Heart right ventricle (tissue), 16 donors: ENCODE results near the gene KLF1. TPM values are rescaled to one million over a fixed set of nuclear protein-coding genes. Genes with fewer than 3 reads are reported as not detected.

Experiments
- ATAC-seq, 8 donors: fragments of 200-7000 bp; cut with Tn5 transposase; one replicate each; pipeline ENCODE4 v1.9.1; 2020; ENCODE audit warnings: mild to moderate bottlenecking in 8 of 8, moderate library complexity in 8 of 8, moderate number of reproducible peaks in 1 of 8
- DNase-seq, 2 donors: peaks; one replicate each; pipeline ENCODE4 v3.0.0-alpha.2; 2020
- H3K27ac ChIP-seq, 10 donors: fragments of 200-600 bp; sonication (generic) in 2 of 10; one replicate each; pipeline versions ENCODE4 v1.5.0 to v1.8.0; 2020 to 2022; ENCODE audit warnings: mild to moderate bottlenecking in 3 of 10
- H3K27me3 ChIP-seq, 7 donors: fragments of 200-600 bp; one replicate each; pipeline ENCODE4 v1.8.0; 2021 to 2022; ENCODE audit warnings: mild to moderate bottlenecking in 2 of 7
- H3K36me3 ChIP-seq, 9 donors: fragments of 200-600 bp; sonication (generic) in 1 of 9; one replicate each; pipeline versions ENCODE4 v1.5.0 to v1.8.0; 2020 to 2022; ENCODE audit warnings: mild to moderate bottlenecking in 2 of 9
- H3K4me1 ChIP-seq, 9 donors: fragments of 200-600 bp; sonication (generic) in 1 of 9; one replicate each; pipeline versions ENCODE4 v1.5.0 to v1.8.0; 2020 to 2022; ENCODE audit warnings: mild to moderate bottlenecking in 4 of 9
- H3K4me3 ChIP-seq, 10 donors: fragments of 200-600 bp; sonication (generic) in 2 of 10; one replicate each; pipeline versions ENCODE4 v1.5.0 to v1.8.0; 2020 to 2022; ENCODE audit warnings: mild to moderate bottlenecking in 7 of 10, moderate library complexity in 2 of 10
- H3K9me3 ChIP-seq, 11 donors: fragments of 200-600 bp in 10 of 11; sonication (generic) in 2 of 11; one replicate each; pipeline versions ENCODE4 v1.5.0 to v1.8.0; 2013 to 2022; ENCODE audit warnings: mild to moderate bottlenecking in 2 of 11, control low read depth in 1 of 11, moderate library complexity in 1 of 11
- WGBS, 2 donors: extraction: QIAGEN DNeasy Blood & Tissue Kit; methylation state at CpG; one replicate each; pipeline ENCODE4 v1.1.7; 2013; ENCODE audit warnings: inconsistent platforms in 1 of 2; 5-methylcytosine and 5-hydroxymethylcytosine counted together
- intact Hi-C, 10 donors: fragments of 100-400 bp; cut with DNase I; formaldehyde crosslinking; loops; one replicate each; pipeline versions ENCODE4 v1.11.1 to v1.14.2; 2022
- polyA plus RNA-seq, 2 donors: library from polyadenylated mRNA; stranded (reverse); fragments of 200-250 nt; gene quantifications; one replicate each; pipeline ENCODE4 v1.2.3, GENCODE V29; 2013
- total RNA-seq, 10 donors: library from RNA; stranded (reverse); fragmentation: NEBNext Ultra II Directional in 3 of 10; extraction: Animal tissue kit (Norgen Biotek cat#: 25700) in 3 of 10; gene quantifications; one replicate each; pipeline versions ENCODE4 v1.2.1 to v1.2.4, GENCODE V29; 2021 to 2023
- TF ChIP-seq, protein P1 (sequence below), 9 donors: fragments of 200-600 bp; sonication (generic) in 2 of 9; IDR thresholded peaks; one replicate each; pipeline versions ENCODE4 v1.5.0 to v1.8.0; 2021 to 2022; ENCODE audit warnings: antibody characterized with exemption in 9 of 9, mild to moderate bottlenecking in 5 of 9, moderate library complexity in 1 of 9
- donor health status: Arrhythmogenic right ventricular cardiomyopathy.
- donor health status: ischemic (EF 13 %, LVEDD 7.1; RV severe dilation, severe dysfunction).
- donor health status: healthy with polysubstance abuse.
- donor health status: DM: no; HTN: yes; CAD: no.
- donor health status: DM: no; HTN: no; CAD: no.
- donor health status: ischemic (EF 25% LVEDD 6.9; RV normal size, moderate dysfunction).
- donor health status: ischemic (EF 25% LVEDD 5.7; RV mildly dilated, moderate dysfunction).
- donor health status: healthy.
- donor health status: DM: yes; HTN: yes; CAD: no.
- donor health status: Ischemic cardiomyopathy.
- donor health status: ischemic (EF 35%, LVEDD 5.7; RV mildly dilated, moderate dysfunction).
- donor health status: nonischemic (EF 11% LVEDD 7.7; RV severe dilation, severe dysfunction).
- donor health status: DM: yes; HTN: yes; CAD: no.
- donor health status: PGD.
- donor health status: ischemic (EF 29% LVEDD 5.4; RV normal size, mild dysfunction).
- donor health status: nonischemic (EF 23%, LVEDD 6.1; RV moderate dilation, normal function).

KLF1 gene
- total and polyA plus RNA-seq, 12 donors, result 0.13 TPM; not detected in 11

- Histone ChIP-seq H3K4me3 (no peak overlapping the region), H3K36me3 (peaks cover 0 to 2% (median 0%) of the 10 kb centered on the region in 9 donors), H3K9me3 (peaks cover 0 to 15% (median 0%) of the 10 kb centered on the region in 11 donors), H3K4me1 (peaks cover 11 to 46% (median 25%) of the 10 kb centered on the region in 9 donors), H3K27me3 (peaks cover 0 to 41% (median 27%) of the 10 kb centered on the region in 7 donors), H3K27ac (no peak overlapping the region)
- ATAC-seq (no peak), DNase-seq (no peak)
- intact Hi-C loops, result loop anchor here in 2 of 10 donors (10.0 kb wide), 1 partner anchor 77 kb away; the partner anchor contains the start of gene DAND5 (in 2 of the 2)
- 76 to 81% methylated on average over 5 of the region's 5 CpGs for WGBS, 2 donors
- TF ChIP-seq, protein P1, sequence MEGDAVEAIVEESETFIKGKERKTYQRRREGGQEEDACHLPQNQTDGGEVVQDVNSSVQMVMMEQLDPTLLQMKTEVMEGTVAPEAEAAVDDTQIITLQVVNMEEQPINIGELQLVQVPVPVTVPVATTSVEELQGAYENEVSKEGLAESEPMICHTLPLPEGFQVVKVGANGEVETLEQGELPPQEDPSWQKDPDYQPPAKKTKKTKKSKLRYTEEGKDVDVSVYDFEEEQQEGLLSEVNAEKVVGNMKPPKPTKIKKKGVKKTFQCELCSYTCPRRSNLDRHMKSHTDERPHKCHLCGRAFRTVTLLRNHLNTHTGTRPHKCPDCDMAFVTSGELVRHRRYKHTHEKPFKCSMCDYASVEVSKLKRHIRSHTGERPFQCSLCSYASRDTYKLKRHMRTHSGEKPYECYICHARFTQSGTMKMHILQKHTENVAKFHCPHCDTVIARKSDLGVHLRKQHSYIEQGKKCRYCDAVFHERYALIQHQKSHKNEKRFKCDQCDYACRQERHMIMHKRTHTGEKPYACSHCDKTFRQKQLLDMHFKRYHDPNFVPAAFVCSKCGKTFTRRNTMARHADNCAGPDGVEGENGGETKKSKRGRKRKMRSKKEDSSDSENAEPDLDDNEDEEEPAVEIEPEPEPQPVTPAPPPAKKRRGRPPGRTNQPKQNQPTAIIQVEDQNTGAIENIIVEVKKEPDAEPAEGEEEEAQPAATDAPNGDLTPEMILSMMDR (IDR thresholded peaks at IDR 0.05), result no peak
These were observed 1.1 kb upstream of the KLF1 start for GRCh38 chr19:12888006-12888603.

DNA sequence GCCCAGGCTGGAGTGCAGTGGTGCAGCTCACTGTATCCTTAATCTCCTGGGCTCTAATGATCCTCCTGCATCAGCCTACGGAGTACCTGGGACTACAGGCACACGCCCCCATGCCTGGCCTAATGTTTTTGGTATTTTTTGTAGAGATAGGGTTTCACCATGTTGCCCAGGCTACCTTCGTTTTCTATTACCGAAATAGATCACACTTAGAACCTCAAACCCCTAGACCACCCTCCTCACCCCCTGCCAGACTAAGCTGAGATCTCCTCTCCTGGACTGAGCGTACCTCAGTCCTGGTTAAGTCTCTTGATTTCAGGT is 391 bp downstream of the KLF1 start:
- intact Hi-C loops, result loop anchor here in 3 of 10 donors (2.0 to 10.0 kb wide), 2 partner anchors 74 to 78 kb away; partner anchors contain the start of gene DAND5 (in 2 of the 3)
- 64 to 68% methylated on average over 5 of the region's 5 CpGs for WGBS, 2 donors
- peaks cover 7 to 51% (median 22%) of the 10 kb centered on the region in 9 donors for H3K4me1 ChIP-seq

DNA sequence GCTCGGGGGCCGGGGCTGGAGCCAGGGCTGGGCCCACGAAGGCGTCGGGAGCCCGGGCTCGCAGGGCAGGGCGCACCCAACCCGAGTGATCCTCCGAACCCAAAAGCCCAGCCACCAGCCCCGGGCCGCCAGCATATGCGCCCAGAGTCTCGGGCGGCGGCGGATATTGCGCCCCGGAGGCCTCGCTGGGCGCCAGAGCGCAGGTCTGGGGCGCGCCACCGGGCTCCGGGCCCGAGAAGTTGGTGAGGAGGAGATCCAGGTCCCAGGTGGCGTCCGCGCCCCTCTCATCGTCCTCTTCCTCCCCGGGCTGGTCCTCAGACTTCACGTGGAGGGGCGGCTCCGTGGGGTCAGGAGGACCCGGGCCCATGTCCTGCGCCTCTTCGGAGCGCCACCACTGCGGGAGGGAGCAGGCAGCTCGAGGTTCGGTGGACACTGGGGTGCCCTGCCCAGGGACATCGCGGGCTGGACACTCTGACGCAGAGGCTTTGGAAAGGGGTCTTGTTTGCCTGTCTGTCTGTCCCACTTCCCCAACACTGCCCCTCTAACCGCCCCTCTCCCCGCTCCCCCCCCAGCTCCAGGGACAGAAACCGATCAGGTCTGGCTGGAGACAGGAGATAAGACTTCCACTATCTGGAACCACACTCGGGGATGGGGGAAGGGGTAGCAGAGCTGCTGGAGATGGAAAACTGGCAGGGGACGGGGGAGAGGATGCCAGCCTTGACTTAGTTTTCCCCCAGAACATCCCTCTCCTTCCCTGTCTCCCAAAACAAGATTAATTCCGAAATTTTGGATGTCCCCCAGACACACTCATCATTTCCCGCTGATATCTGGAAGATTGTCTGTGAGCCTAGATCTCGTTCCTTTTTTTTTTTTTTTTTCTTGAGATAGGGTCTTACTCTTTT is 1.0 kb downstream of the KLF1 start:
- TF ChIP-seq, protein P1 (IDR thresholded peaks at IDR 0.05), result peak in 1 of 9 donors; percentile 31
- no peaks in the 10 kb centered on the region for H3K36me3 ChIP-seq
- DNase-seq, result no peak
- ATAC-seq, result no peak
- H3K4me3 ChIP-seq, result peak overlapping the region in 9 of 10 donors; percentile 17 to 58 (median 45)
- H3K27ac ChIP-seq, result peak overlapping the region in 1 of 10 donors; percentile 68
- WGBS, 2 donors, result 3 to 4% methylated on average over 46 to 53 of the region's 53 CpGs
- peaks cover 7 to 47% (median 19%) of the 10 kb centered on the region in 9 donors for H3K4me1 ChIP-seq
- peaks cover 0 to 15% (median 0%) of the 10 kb centered on the region in 11 donors for H3K9me3 ChIP-seq
- intact Hi-C loops, result loop anchor here in 4 of 10 donors (2.0 to 10.0 kb wide), 3 partner anchors 75 to 79 kb away; partner anchors contain the start of gene DAND5 (in 2 of the 4)
- H3K27me3 ChIP-seq, result peaks cover 0 to 45% (median 27%) of the 10 kb centered on the region in 7 donors

More for the DNA sequence above, 391 bp downstream of the KLF1 start:
- H3K27ac ChIP-seq, result no peak overlapping the region
- DNase-seq, result no peak
- H3K9me3 ChIP-seq, result peaks cover 0 to 15% (median 0%) of the 10 kb centered on the region in 11 donors
- TF ChIP-seq, protein P1 (IDR thresholded peaks at IDR 0.05), result no peak
- ATAC-seq, result no peak
- H3K36me3 ChIP-seq, result no peaks in the 10 kb centered on the region
- H3K4me3 ChIP-seq, result no peak overlapping the region
- peaks cover 0 to 45% (median 27%) of the 10 kb centered on the region in 7 donors for H3K27me3 ChIP-seq
